Endometrial microvascular endothelial cells (primary cell): Measurements from ENCODE around the gene PPOX. TPM values are rescaled to one million over a fixed set of nuclear protein-coding genes. Genes with fewer than 3 reads are reported as not detected.

ENCODE experiments used
- in situ Hi-C: cut with HindIII; loops from 2 replicates; pipeline ENCODE4 v1.10.0; 2017; ENCODE audit warnings: low sequenced_read_pairs, low pct_unique_long_range_greater_than_20kb; ENCODE audit errors: inconsistent ontology term
- total RNA-seq: library from RNA; depleted of rRNA; stranded (reverse); fragments of >200 nt; gene quantifications from one replicate; pipeline ENCODE4 v1.2.3, GENCODE V29; 2015; ENCODE audit errors: inconsistent ontology term

The PPOX gene
- total RNA-seq, 1 donor from 2014 or later, result 19.2 TPM

DNA sequence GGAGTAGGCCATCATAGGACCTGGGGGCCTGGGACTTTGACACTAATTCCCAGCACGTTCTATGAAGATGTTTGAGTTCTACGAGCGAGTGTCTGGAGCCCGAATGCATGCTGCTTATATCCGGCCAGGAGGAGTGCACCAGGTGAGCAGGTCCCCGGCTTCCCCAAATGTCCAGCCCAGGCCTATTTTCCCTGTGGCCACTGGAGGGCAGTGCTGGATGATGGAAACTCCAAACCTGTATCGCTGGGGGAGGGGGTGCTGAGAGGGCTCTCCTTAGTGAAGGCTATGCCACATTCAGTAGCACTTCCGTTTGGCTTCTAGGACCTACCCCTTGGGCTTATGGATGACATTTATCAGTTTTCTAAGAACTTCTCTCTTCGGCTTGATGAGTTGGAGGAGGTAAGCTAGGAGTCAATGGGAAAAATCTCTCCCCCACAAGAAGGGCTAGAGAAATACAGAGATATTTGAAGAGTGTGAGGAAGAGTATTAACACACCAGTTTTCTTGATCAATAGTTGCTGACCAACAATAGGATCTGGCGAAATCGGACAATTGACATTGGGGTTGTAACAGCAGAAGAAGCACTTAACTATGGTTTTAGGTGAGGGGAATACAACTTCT is 43.7 kb downstream of the PPOX start:
- in situ Hi-C loops, result loop anchor here (25.0 kb wide), 1 partner anchor 152 kb away; the partner anchor contains the start of gene CFAP126

- in situ Hi-C loops, result loop anchor here (25.0 kb wide), 1 partner anchor 148 kb away; the partner anchor contains the start of gene CFAP126
These were observed 48.1 kb downstream of the PPOX start for GRCh38 chr1:161214369-161214768.

DNA sequence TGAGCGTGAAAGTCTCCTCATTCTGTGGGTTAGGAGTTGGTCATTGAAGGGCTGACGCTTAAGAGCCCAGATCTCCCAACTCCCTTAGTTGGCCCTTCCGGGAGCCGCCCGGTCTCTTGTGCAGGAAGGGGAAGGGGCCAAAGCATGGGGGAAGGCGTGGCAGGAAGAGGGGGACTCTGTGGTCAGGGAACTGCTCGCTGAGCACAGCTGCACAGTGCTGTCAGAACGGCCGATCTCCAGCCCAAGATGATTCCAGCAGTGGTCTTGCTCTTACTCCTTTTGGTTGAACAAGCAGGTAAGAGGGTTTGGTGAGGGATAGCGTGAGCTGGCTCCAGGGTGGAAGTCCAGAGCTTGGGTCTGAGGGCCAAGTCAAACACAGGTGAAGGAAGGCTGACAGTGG is 48.9 kb downstream of the PPOX start, which contains the start of gene FCER1G:
TSS of gene FCER1G (plus strand) at position 220 of the 400 bp plus-strand sequence. CDS start at position 247, 27 bp downstream.
- in situ Hi-C loops, result loop anchor here (25.0 kb wide), 1 partner anchor 147 kb away; the partner anchor contains the start of gene CFAP126

DNA sequence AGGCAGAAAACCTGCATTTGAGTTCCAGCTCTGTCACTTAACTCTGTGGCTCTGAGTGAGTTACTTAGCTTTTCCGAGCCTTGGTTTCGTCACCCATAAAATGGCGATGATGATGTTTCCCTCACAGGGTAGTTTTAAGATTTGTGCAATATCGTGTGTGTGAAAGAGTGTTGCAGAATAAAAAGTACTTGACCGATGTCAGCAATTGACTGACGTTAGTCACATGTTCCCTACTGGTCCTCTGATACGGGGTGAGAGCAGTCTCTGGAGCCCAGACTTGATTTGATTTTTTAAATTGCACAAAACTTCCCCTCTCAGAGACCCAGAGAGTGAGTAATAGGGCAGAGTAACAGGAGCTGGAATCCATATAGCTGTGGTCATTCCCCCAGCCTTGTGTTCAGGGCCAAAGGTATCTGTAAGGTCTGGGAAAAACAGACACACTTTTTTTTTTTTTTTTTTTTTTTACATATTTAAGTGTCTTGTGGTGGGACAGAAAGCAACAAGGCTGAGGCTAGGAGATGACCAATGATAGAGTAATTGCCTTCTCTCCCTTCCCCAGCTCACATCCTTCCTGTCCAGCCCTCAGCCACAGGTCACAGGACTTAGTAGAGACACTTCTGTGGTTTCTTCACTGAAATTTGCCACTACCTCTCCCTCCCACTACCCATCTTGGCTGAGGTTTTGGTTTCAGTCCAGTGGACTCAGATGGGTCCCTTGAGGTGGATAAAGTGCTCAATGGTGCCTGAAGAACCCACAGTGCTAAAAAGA is 50.9 kb downstream of the PPOX start:
- in situ Hi-C loops, result loop anchor here (25.0 kb wide), 1 partner anchor 145 kb away; the partner anchor contains the start of gene CFAP126

DNA sequence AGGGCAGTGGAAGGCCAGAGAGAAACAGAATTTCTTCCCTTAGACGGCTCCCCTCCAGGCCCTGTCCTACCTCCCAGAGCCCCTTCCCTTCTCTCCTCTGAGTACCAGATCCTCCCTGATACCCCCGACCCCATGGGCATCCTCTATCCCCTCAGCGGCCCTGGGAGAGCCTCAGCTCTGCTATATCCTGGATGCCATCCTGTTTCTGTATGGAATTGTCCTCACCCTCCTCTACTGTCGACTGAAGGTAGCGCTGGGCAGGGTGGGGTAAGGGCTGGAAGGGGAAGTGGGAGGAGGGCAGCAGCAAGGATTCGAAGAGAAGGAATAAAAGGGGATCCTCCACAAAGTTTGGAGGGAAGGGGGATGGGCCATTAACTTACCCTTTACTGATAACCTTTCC is 51.6 kb downstream of the PPOX start:
- in situ Hi-C loops, result loop anchor here (25.0 kb wide), 1 partner anchor 144 kb away; the partner anchor contains the start of gene CFAP126

- in situ Hi-C loops, result loop anchor here (25.0 kb wide), 1 partner anchor 144 kb away; the partner anchor contains the start of gene CFAP126
These were observed 52.3 kb downstream of the PPOX start for GRCh38 chr1:161218301-161219077.

- in situ Hi-C loops, result loop anchor here (25.0 kb wide), 1 partner anchor 143 kb away; the partner anchor contains the start of gene CFAP126
These were observed 53.1 kb downstream of the PPOX start for GRCh38 chr1:161219078-161219892.

DNA sequence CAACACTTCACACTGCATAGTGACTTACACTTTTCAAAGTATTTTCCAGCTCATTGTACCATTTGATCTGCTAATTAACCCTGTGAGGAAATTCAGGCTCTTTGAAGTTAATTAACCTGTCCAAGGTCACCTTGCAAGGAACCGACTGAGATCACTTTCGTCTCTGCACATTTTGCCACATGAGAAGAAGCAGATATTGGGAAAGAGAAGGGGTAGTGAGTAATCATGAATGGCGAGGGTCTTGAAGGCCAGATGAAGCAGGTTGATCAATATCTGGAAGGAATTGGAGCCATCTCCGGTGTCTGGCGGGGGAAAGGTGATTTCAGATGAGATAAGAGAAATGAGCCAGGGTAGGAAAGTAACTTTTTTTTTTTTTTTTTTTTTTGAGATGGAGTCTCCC is 53.8 kb downstream of the PPOX start:
- in situ Hi-C loops, result loop anchor here (25.0 kb wide), 1 partner anchor 142 kb away; the partner anchor contains the start of gene CFAP126

Other genes starting within 250 kb of the PPOX start
- gene ITLN2, start 211.6 kb upstream of the PPOX start, total RNA-seq, result not detected
- gene F11R, start 145.3 kb upstream of the PPOX start, total RNA-seq, result 84.0 TPM
- gene TSTD1, start 127.5 kb upstream of the PPOX start, total RNA-seq, result not detected
- gene USF1, start 120.4 kb upstream of the PPOX start, total RNA-seq, result 119 TPM
- gene ARHGAP30, start 96.5 kb upstream of the PPOX start, total RNA-seq, result not detected
- gene NECTIN4, start 76.9 kb upstream of the PPOX start, total RNA-seq, result not detected
- 0.46 TPM for gene KLHDC9, start 68.1 kb upstream of the PPOX start, total RNA-seq
- 49.2 TPM for gene PFDN2, start 48.4 kb upstream of the PPOX start, total RNA-seq
- gene NIT1, start 48.3 kb upstream of the PPOX start, total RNA-seq, result 31.9 TPM
- 28.3 TPM for gene DEDD, start 33.8 kb upstream of the PPOX start, total RNA-seq
- 74.1 TPM for gene UFC1, start 12.4 kb upstream of the PPOX start, total RNA-seq
- gene USP21, start 6.9 kb upstream of the PPOX start, total RNA-seq, result 11.8 TPM
- 46.3 TPM for gene B4GALT3, start 11.1 kb downstream of the PPOX start, total RNA-seq
- 17.7 TPM for gene ADAMTS4, start 32.6 kb downstream of the PPOX start, total RNA-seq
- gene NDUFS2, start 35.9 kb downstream of the PPOX start, total RNA-seq, result 161 TPM
- not detected for gene FCER1G, start 48.9 kb downstream of the PPOX start, total RNA-seq
- not detected for gene APOA2, start 57.2 kb downstream of the PPOX start, total RNA-seq
- gene TOMM40L, start 59.6 kb downstream of the PPOX start, total RNA-seq, result 24.8 TPM
- gene NR1I3, start 71.8 kb downstream of the PPOX start, total RNA-seq, result not detected
- not detected for gene PCP4L1, start 92.3 kb downstream of the PPOX start, total RNA-seq
- gene MPZ, start 143.5 kb downstream of the PPOX start, total RNA-seq, result 0.93 TPM
- 71.5 TPM for gene SDHC, start 148.0 kb downstream of the PPOX start, total RNA-seq
- gene CFAP126, start 201.4 kb downstream of the PPOX start, total RNA-seq, result not detected